Fibroblast of villous mesenchyme (primary cell): ENCODE data around the gene MCF2L2. TPM values are rescaled to one million over a fixed set of nuclear protein-coding genes. Genes with fewer than 3 reads are reported as not detected.

Source experiments
- DNase-seq: peaks from one replicate; pipeline ENCODE4 v3.0.0-alpha.2; 2010; ENCODE audit warnings: low read depth
- H3K4me3 ChIP-seq: 2 replicates; pipeline ENCODE4 v1.5.1; 2011; ENCODE audit warnings: low read depth, mild to moderate bottlenecking, low read length
- CTCF ChIP-seq: IDR thresholded peaks from 2 replicates; pipeline ENCODE4 v1.5.1; 2012; ENCODE audit warnings: low read depth, mild to moderate bottlenecking, low read length; ENCODE audit not compliant: insufficient read depth
- total RNA-seq: library from RNA; depleted of rRNA; stranded (reverse); fragments of >200 nt; gene quantifications from 2 replicates; pipeline ENCODE4 v1.2.3, GENCODE V29; 2012

Gene MCF2L2
- total RNA-seq, 1 donor, result 0.43 TPM

GRCh38 chr3:183354325-183354831 lies 74.0 kb downstream of the MCF2L2 start:
- H3K4me3 ChIP-seq, result no peak overlapping the region
- DNase-seq, result no peak
- TF ChIP-seq CTCF, result no peak

- no peak overlapping the region for H3K4me3 ChIP-seq
- no peak for DNase-seq
- TF ChIP-seq CTCF, result no peak
These were observed 75.0 kb downstream of the MCF2L2 start for GRCh38 chr3:183353421-183353820.

- DNase-seq, result no peak
- no peak for TF ChIP-seq CTCF
- no peak overlapping the region for H3K4me3 ChIP-seq
These were observed 78.3 kb downstream of the MCF2L2 start for GRCh38 chr3:183350164-183350563.

GRCh38 chr3:183349421-183350157 lies 78.8 kb downstream of the MCF2L2 start:
- H3K4me3 ChIP-seq, result no peak overlapping the region
- no peak for DNase-seq
- TF ChIP-seq CTCF, result no peak

- no peak for TF ChIP-seq CTCF
- no peak for DNase-seq
- H3K4me3 ChIP-seq, result no peak overlapping the region
These were observed 85.6 kb downstream of the MCF2L2 start for GRCh38 chr3:183342824-183343223.

GRCh38 chr3:183341545-183342288 lies 86.7 kb downstream of the MCF2L2 start:
- no peak for TF ChIP-seq CTCF
- no peak for DNase-seq
- no peak overlapping the region for H3K4me3 ChIP-seq

GRCh38 chr3:183340222-183340621 lies 88.2 kb downstream of the MCF2L2 start:
- no peak for DNase-seq
- TF ChIP-seq CTCF, result no peak
- H3K4me3 ChIP-seq, result no peak overlapping the region
